ENCODE data around the gene RBM17.

DNA sequence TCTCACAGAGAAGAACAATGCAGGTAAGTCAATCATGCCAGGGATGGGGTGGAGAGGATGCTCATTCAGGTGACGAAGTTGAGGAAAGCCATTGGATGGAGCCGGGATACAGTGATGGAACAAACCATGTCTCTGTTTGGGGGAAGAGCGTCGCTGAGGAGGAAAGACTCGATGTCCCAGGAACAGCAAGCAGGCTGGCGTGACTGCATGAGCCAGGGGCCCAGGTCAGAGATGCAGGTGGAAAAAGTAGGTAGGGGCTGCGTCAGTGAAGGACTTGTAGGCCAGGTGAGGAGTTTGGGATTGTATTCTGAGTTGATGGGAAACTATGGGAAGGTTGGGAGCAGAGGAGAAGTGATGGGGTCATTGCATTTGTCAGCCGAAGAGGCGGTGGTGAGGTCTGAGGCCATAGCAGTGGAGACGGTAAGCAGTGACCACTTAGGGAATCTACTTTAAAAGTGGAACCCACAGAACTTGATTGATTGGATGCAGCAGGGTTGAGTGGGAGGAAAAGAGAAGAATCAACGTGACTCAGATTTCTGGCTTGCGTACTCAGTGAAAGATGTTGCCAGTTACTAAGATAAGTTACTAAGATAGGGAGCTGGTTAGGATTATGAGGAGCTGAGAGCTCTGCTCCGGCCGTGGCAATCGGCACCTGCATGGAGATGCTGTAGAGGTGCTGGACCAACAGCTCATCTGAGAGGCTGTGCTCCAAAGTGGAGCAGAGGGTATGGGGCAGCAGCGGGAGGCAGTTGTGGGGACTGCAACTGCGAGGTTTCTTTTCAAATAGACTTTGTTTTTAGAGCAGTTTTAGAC lies 14.1 kb upstream of the RBM17 start:
- TF ChIP-seq POLR2A (IDR thresholded peaks at IDR 0.05; ENCODE audit: low read depth, low read length), result no peak
- TF ChIP-seq TAF1 (IDR thresholded peaks at IDR 0.05; ENCODE audit: low read depth, low read length), result no peak
- no peak for TF ChIP-seq POLR2AphosphoS5 (IDR thresholded peaks at IDR 0.05; ENCODE audit: low read depth, low read length)
- no peak for TF ChIP-seq PAX5 (IDR thresholded peaks at IDR 0.05; ENCODE audit: insufficient read depth, low read length, severe bottlenecking)
- TF ChIP-seq SPI1 (IDR thresholded peaks at IDR 0.05; ENCODE audit: low read depth, low read length), result no peak

Data from GM12891 (cell line).